Activated T-cell treated with anti-CD3 and anti-CD28 coated beads for 4 hours (primary cell): ENCODE data around the gene ST6GALNAC5.
"Not testable (repeated sequence)": the region's sequence is repeated elsewhere in the genome, so short reads cannot be mapped to it uniquely, and the experiment has no call there.

Experiments
- DNase-seq: peaks from one replicate; pipeline ENCODE4 v3.0.0-alpha.2; 2020

Gene ST6GALNAC5

GRCh38 chr1:76867342-76868130, at the start of gene ST6GALNAC5:
TSS of gene ST6GALNAC5 (plus strand) at chr1:76867480.
- DNase-seq = no peak

GRCh38 chr1:76820028-76820427, 47.3 kb upstream of the ST6GALNAC5 start:
- no peak for DNase-seq

DNA sequence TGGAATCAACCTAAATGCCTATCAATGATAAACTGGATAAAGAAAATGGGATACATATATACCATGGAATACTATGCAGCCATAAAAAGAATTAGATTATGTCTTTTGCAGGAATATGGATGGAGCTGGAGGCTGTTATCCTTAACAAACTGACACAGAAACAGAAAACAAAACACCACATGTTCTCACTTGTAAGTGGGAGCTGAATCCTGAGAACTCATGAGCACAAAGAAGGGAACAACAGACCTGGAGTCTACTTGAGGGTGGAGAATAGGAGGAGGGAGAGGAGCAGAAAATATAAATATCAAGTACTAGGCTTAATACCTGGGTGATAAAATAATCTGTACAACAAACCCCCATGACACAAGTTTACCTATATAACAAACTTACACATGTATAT, 44.3 kb upstream of the ST6GALNAC5 start:
- DNase-seq = not testable (repeated sequence)

DNA sequence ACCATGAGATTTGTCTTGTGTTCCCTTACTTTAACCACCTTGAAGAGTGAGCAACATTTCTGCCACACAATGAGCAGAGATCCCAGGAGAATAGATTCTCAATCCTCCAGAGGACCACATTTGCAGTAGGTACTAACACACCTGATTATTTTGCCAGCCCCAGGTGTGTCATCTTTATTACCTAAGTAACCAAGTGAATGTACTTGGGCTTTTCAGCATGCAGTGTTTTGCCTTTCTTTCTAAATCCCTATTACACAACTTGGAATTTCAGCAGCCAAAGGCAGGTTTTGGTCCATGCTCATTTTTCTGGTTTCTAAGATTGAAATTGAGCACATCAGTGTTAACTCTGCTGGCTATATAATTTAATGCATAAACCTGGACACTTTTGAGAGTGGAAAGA, 43.2 kb upstream of the ST6GALNAC5 start:
- DNase-seq = no peak

DNA sequence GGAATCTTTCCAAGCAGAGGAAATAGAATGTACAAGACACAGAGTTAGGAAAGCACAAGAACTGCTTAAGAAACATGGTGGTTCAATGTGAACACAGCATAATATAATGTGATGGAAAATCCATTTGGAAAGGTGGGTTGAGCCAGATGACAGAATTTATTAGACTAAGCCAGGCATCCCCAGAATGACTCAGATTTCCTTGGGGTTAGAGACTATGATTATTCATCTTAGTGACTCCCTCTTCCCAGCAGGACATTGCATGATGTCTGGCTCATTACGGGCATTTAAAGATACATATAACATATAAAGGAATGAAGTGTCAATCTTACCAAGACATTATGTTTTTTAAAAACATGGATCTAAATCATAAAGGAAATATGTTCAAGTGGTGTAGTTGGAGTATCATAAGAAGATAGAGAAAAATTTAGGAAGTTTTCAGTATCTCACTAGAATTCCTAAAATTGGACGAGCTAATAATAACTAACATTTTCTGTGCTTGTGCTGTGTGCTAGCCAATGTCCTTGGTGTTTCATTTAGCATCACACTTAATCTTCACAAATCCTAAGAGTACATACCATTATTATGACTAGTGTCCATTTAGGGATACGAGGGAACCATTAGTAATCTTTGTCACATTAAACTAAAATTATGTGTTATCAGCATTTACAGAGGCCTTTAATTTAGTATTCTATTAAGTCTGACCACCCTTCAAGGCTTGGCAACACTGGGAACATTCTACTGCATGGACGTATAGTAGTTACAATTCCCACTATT, 41.0 kb upstream of the ST6GALNAC5 start:
- DNase-seq = no peak

GRCh38 chr1:76827066-76827465, 40.2 kb upstream of the ST6GALNAC5 start:
- DNase-seq = no peak

GRCh38 chr1:76830373-76830772, 36.9 kb upstream of the ST6GALNAC5 start:
- DNase-seq = no peak

DNA sequence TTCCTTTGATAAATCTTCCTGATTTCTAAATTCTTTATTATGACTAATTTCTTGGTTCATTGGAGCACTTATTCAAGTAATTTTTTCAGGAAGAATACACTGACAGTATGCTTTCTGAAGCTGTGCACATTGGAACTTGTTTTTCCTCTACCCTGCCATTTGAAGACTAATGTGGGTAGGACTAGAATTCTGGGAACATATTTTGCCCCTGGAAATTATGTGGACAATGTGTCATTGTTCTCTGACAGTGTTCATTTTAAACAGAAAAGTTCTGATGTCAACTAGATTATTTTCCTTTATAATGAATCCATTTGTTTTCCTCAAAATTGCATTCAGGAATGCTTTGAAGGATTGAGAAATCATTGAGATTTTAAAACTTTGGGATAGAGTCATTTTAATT, 34.8 kb upstream of the ST6GALNAC5 start:
- DNase-seq = no peak

- no peak for DNase-seq
Measured at GRCh38 chr1:76833151-76833550, 34.1 kb upstream of the ST6GALNAC5 start.

- no peak for DNase-seq
Measured at GRCh38 chr1:76833856-76834255, 33.4 kb upstream of the ST6GALNAC5 start.

- DNase-seq = no peak
Measured at GRCh38 chr1:76835203-76835602, 32.1 kb upstream of the ST6GALNAC5 start.

- DNase-seq = no peak
Measured at GRCh38 chr1:76840278-76840677, 27.0 kb upstream of the ST6GALNAC5 start.

DNA sequence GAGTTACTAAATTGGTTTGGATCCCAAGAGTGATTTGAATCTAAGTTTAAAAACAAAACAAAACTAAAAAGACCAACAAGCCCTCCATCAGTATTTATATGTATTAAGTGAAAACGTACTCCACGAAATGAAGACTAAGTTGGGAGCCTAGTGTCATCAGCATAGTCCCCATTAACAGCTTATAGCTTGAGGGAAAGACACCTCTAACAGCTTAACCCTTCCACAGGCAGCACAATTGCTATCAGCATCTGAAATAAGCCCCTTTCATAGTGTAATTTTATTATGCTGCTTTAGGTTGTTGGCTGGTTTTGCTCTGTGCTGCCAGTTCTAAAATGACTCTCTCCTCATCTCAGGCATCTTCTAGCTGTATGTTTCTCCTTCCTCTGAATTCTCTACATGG, 25.8 kb upstream of the ST6GALNAC5 start:
- no peak for DNase-seq

DNA sequence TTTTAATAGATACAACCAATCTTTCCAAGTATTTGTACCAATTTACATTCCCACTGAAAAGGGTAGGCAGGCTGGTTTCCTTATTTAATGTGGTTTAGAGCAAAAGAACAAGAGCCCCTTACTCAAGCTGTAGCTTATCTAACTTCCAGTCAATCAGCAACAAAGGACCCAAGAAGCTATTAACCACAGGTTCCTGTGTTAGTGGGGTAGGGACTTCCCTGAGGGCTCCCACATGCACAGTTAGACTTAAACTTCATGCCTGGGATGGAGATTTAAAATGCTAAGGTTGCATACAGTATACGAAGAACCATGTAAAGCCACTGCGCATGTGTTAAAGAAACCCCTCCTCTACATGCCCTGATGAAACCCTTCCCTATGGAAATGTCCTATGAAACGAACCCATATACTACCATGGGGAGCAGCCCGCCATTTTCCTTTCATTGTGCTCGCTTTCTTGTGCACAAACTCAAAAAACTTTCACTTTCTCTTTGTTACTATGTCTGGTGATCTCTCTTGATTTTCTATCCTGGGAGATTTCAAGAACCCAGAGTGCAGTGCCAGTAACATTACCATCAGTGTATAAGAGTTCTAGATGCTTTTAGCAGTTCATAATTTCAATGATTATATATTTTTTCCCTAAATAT, 23.3 kb upstream of the ST6GALNAC5 start:
- DNase-seq = no peak

GRCh38 chr1:76854255-76854654, 13.0 kb upstream of the ST6GALNAC5 start:
- no peak for DNase-seq

DNA sequence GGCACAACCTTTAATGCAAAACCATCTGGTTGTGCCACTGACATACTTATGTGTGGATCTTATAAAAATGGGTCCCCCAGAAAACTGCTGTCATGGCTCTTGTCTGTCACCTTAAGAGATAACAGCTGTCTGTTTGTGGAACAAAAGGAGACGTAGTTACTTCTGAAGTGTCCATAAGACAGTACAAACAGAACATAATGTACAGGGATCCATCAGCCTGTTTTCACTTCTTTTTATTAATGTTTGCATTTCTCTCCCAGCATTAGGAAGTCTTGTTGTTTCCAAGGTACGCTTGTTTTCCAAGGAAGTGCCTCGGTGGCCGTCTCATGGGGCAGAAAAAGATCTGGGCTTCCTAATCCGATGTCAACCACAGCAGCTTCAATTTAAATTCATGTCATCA, 11.2 kb upstream of the ST6GALNAC5 start:
- no peak for DNase-seq

DNA sequence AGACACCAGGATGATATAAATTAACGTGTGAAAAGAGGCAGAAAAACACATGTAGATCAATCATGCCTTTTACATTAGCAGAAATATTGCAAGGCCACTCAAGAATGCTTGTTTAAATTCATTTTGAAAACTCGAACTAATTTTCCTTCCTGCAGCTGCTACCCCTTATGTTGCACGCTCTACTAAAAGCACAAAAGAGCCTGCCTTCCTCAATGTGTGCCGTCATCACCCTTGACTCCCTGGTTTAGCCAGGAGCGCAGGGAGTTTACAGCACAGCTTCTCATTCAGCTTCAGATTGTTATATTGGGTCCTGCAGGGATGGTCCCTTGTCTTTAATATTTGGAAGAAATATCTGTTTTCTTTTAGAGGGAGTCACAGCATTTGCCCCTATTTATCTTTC, 10.1 kb upstream of the ST6GALNAC5 start:
- DNase-seq = no peak

DNA sequence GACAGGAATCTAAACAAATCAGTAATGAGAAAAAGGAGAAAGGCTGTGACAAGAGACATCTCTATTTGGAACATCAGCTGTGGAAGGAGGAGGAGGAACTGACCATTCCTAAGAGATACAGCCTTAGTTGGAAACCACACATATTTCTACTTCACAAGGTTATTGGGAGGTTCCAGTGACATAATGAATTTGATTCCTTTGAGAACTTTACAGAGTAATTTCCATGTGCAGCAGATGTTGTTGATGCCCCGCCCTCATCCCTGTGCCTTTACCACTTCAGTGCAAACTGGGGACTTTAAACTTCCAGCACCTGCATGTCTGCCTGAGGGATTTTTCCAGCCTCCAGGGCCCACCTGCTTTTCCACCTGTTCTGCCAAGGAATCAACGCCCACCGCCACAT, 9.3 kb upstream of the ST6GALNAC5 start:
- DNase-seq = no peak

DNA sequence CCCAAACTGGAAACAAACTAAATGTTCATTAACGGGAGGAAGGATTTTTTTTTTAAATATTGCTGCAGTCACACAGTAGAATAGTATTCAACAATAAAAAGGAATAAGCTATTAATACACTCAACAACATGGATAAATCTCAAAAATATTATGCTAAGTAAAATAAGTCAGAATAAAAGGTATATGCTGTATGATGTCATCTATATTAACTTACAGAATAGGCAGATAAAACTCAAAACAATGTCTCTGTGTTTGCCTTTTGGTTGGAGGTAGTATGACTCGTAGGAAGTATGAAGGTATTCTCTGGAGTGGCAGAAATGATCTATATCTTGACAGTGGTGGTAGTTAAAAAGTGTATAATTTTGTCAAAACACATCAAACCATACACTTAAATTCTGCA, 6.1 kb upstream of the ST6GALNAC5 start:
- DNase-seq = no peak

GRCh38 chr1:76862447-76862846, 4.8 kb upstream of the ST6GALNAC5 start:
- no peak for DNase-seq

DNA sequence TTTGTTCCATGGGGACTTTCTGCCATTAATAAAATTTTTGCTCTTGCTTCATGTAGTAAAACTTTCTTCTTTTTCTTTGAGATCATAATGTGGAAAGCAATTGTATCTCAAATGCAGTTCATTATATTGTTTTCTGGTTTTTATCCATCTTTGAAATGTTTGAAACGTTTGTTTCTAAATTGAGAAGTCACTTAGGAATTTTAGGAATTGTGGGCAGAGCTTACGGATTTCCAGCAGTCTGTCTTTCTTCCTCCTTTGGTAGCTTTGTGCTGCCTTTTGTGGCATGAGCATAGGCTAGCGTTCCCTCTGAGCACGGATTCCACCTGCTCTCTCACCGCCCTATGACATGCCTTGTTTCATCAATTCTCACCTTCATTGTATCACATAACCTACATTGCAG, 2.9 kb upstream of the ST6GALNAC5 start:
- DNase-seq = no peak

DNA sequence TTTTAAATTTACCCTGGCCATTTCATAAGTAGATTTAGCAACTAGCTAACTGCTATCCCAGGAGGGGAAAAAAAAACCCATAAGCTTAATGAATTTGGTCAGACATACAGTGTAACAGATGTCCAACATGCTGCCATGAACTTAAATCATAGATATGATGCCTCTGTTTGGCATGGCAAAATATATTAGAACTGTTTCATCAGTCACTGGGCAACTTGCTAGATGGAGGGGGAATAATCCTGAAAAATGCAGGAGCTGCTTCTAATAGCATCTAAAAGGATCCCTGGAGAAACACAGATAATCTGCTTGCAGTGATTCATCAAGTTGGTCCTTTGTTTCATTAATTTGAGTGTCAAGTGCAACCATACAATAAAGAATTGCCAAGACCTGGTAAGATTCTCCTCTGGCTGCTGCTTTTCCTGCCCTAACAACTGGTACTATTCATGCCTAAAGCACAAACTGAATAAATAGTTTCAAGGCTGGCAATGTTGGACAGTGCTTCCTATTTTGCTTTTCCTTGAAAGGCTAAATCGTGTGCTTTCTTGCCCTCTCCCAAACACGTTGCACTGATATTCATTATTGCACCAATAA, 1.5 kb upstream of the ST6GALNAC5 start:
- DNase-seq = no peak

DNA sequence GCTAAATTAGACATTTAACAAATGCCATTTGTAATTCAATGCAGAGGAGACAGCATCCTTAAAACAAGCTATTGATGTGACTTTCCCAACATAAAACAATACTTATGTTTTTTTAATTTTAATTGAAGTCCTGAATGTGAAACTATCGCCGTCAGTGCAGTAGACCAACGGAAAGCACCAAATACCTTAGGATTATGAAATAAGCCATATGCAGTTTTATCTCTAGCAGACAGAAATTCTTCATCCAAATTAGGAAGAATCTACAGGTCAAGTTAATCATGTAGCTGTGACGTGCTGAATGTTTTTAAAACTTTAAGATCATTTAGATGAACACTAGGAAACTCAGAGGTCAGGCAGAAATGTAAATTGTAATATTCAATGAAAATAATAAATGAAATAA, 714 bp upstream of the ST6GALNAC5 start:
- DNase-seq = no peak
